Testis (tissue), 3 donors: ENCODE results near the gene UGT1A1. TPM values are rescaled to one million over a fixed set of nuclear protein-coding genes. Genes with fewer than 3 reads are reported as not detected.
A peak's percentile ranks its signal among the peaks of the same experiment; 100 is the strongest.
"Not testable (repeated sequence)": the region's sequence is repeated elsewhere in the genome, so short reads cannot be mapped to it uniquely, and the experiment has no call there.

Experiments
- DNase-seq: peaks from one replicate; pipeline ENCODE4 v3.0.0-alpha.2; 2019
- H3K27ac ChIP-seq, 2 donors: fragments of 200-600 bp; sonication (generic); one replicate each; pipeline ENCODE4 v1.5.1; 2019
- H3K27me3 ChIP-seq: fragments of 200-600 bp; sonication (generic); one replicate; pipeline ENCODE4 v1.5.1; 2019
- H3K36me3 ChIP-seq: fragments of 200-600 bp; sonication (generic); one replicate; pipeline ENCODE4 v1.5.1; 2017; ENCODE audit warnings: low read depth; ENCODE audit errors: missing control alignments
- H3K4me1 ChIP-seq: fragments of 200-600 bp; sonication (generic); one replicate; pipeline ENCODE4 v1.5.1; 2019
- H3K4me3 ChIP-seq, 2 donors: fragments of 200-600 bp; sonication (generic); one replicate each; pipeline ENCODE4 v1.5.1; 2017 to 2019
- H3K9me3 ChIP-seq: fragments of 200-600 bp; sonication (generic); one replicate; pipeline ENCODE4 v1.5.1; 2017
- POLR2A ChIP-seq: fragments of 450-650 bp; IDR thresholded peaks from one replicate; pipeline ENCODE4 v1.6.1; 2017; ENCODE audit warnings: antibody characterized with exemption, mild to moderate bottlenecking, moderate library complexity
- WGBS, 2 donors: methylation state at CpG; one replicate each; pipeline ENCODE4 v1.1.5; 2018; 5-methylcytosine and 5-hydroxymethylcytosine counted together
- intact Hi-C: fragments of 100-400 bp; cut with DNase I; formaldehyde crosslinking; loops from one replicate; pipeline ENCODE4 v1.15.1; 2023; ENCODE audit warnings: low total_unique reads
- polyA plus RNA-seq: library from polyadenylated mRNA; stranded (reverse); fragments of 350-450 nt; fragmentation: Illumina TruSeq; extraction: RNeasy Lipid Tissue Mini Kit (QIAGEN cat#74804); gene quantifications from one replicate; pipeline ENCODE4 v1.2.3, GENCODE V29; 2014; ENCODE audit warnings: low read depth, low replicate concordance; ENCODE audit not compliant: insufficient read depth
- total RNA-seq, 2 donors: library from RNA; depleted of rRNA; stranded (reverse); fragments of >200 nt; gene quantifications; one replicate each; pipeline ENCODE4 v1.2.3, GENCODE V29; 2016
- TF ChIP-seq, protein P1 (sequence below), 3 experiments: fragments of 450-650 bp in 2 of 3; fragments of 200-600 bp in 1 of 3; sonication (generic) in 1 of 3; IDR thresholded peaks; one replicate each; pipeline ENCODE4 v1.5.1; 2016 to 2019; ENCODE audit warnings: antibody characterized with exemption in 3 of 3, mild to moderate bottlenecking in 2 of 3, moderate library complexity in 1 of 3

The UGT1A1 gene
- total and polyA plus RNA-seq, 3 donors from 2014 or later: 0.24 to 0.34 (median 0.31) TPM

DNA sequence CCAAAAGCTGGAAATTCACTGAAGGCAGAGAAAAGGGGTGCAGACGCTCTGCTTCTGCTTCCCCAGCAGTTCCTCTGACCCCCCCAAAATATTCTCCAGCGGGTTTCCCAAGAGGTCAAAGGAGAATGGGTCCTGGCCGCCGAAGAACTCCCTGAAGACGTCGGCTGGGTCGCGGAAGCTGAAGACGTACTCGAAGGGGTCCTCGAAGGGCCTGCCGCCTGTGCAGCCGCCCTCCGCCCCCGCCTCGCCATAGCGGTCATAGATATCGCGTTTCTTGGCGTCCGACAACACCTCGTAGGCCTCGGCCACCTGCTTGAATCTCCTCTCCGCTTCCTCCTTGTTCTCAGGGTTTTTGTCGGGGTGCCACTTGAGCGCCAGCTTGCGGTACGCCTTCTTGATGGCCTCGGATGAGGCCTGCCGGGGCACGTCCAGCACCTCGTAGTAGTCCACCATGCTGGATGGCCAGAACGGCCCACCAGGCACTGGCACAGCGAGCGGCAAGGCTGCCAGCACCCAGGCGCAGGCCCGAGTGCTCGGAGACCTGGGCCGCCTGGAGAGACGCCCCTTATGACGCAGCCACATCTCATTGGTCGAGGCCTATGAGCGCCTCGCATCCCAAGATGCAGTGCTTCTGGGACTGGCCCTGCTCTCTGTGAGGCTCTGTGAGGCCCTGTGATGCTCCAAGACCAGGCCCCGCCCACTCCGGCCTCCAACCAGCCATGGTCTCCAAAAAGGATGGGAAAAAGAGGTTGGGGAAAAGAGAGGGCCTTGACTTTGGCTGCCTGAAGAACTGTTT is 16.4 kb upstream of the UGT1A1 start:
- DNase-seq: peak; percentile 83
- Histone ChIP-seq H3K9me3 (no peaks in the 10 kb centered on the region), H3K4me1 (no peaks in the 10 kb centered on the region), H3K27ac (no peak overlapping the region), H3K36me3 (no peaks in the 10 kb centered on the region), H3K4me3 (peak overlapping the region; percentile 38 to 40), H3K27me3 (no peaks in the 10 kb centered on the region)
- intact Hi-C loops: no loop called here
- no peak for TF ChIP-seq POLR2A
- TF ChIP-seq, protein P1, sequence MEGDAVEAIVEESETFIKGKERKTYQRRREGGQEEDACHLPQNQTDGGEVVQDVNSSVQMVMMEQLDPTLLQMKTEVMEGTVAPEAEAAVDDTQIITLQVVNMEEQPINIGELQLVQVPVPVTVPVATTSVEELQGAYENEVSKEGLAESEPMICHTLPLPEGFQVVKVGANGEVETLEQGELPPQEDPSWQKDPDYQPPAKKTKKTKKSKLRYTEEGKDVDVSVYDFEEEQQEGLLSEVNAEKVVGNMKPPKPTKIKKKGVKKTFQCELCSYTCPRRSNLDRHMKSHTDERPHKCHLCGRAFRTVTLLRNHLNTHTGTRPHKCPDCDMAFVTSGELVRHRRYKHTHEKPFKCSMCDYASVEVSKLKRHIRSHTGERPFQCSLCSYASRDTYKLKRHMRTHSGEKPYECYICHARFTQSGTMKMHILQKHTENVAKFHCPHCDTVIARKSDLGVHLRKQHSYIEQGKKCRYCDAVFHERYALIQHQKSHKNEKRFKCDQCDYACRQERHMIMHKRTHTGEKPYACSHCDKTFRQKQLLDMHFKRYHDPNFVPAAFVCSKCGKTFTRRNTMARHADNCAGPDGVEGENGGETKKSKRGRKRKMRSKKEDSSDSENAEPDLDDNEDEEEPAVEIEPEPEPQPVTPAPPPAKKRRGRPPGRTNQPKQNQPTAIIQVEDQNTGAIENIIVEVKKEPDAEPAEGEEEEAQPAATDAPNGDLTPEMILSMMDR (IDR thresholded peaks at IDR 0.05): no peak
- WGBS, 2 donors: 73% methylated on average over 27 to 44 of the region's 46 CpGs

DNA sequence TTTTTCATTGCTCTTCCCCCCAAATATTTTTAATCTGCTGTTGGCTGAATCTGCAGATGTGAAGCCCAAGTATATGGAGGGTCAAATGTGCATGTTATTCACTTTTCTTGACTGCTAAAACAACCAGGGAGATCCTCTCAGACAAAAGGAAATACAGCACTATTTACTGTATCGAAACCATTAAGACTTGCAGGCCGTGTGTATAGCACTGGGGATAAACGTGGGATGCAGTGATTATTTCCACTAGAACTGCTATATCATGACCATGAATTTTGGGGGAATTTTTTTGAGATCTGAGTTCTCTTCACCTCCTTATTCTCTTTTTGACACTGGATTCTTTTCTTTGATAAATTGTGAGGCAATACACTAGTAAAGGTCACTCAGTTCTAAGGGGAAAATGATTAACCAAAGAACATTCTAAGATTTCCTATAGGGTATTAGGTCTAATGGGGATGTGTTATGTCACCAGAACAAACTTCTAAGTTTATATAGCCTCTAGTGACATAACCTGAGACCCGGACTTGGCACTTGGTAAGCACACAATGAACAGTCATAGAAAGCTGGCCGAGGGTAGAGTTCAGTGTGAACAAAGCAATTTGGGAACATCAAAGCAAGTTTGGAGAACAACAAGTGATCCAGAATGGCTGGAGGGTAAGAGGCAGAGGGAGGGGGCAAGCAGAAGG is 14.9 kb upstream of the UGT1A1 start:
- Histone ChIP-seq H3K4me3 (no peak overlapping the region), H3K9me3 (no peaks in the 10 kb centered on the region), H3K27ac (no peak overlapping the region), H3K4me1 (no peaks in the 10 kb centered on the region), H3K36me3 (no peaks in the 10 kb centered on the region), H3K27me3 (no peaks in the 10 kb centered on the region)
- no peak for TF ChIP-seq POLR2A
- TF ChIP-seq, protein P1 (IDR thresholded peaks at IDR 0.05): no peak
- no peak for DNase-seq
- intact Hi-C loops: no loop called here
- 81% methylated on average over 5 of the region's 5 CpGs for WGBS, 2 donors

DNA sequence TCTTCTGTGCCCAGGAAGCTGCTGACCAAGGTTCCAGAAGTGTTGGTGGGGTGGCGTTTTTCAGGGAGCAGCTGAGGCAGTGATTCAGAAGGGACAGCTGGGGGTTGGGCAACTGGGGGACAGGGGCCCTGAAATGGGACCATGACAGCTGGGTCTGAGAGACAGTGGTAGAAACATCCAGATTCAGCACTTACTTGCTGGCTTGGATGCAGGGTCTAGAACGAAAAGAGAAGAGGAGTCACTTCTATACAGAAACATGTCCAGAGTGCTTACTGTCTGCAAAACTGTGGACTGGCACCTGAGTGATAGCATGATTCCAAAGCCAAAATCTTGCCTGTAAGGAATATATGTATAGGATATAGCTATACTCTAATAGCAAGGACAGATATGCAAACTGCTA is 14.2 kb upstream of the UGT1A1 start:
- DNase-seq, H3K4me3 ChIP-seq, H3K36me3 ChIP-seq, H3K27me3 ChIP-seq, H3K27ac ChIP-seq, H3K9me3 ChIP-seq, intact Hi-C loops, H3K4me1 ChIP-seq: not testable (repeated sequence)
- WGBS, 2 donors: 69 to 76% methylated on average over 2 of the region's 2 CpGs

DNA sequence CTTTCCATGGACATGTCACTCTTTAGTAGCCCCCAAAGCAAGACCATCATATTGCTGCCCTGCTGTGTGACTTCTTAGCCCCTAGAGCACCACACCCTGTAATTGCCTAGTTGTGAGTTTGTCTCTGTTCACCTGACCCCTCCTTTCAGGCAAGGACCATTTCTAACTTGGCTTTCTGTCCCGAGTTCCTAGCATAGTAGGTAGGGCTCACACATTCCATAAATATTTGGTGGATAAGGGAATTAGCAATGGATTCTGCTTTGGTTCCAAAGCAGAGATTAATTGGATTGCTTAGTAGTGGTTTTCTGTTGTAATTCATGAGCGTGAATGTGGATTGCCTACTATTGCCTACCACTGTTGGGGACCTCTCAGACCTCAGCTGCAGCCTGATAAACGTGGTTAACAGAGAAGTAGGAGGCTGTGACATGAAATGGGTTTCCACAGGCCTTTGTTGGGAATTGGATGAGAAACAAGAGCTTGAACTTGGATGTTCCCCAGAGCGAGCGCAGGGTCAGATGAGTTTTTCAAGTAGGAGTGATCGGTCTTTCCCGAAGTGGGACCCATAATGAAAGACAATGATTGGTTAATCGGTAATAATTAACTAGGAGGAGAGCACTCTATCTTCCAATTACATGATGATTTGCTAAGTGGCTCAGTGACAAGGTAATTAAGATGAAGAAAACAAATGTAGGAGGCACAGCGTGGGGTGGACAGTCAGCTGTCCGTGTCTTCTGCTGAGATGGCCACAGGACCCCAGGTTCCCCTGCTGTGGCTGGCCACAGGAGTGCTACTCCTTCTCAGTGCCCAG is 13.4 kb upstream of the UGT1A1 start:
- TF ChIP-seq POLR2A: no peak
- TF ChIP-seq, protein P1 (IDR thresholded peaks at IDR 0.05): no peak
- intact Hi-C loops: no loop called here
- Histone ChIP-seq H3K4me3 (no peak overlapping the region), H3K27me3 (no peaks in the 10 kb centered on the region), H3K27ac (no peak overlapping the region), H3K36me3 (no peaks in the 10 kb centered on the region), H3K4me1 (no peaks in the 10 kb centered on the region), H3K9me3 (no peaks in the 10 kb centered on the region)
- DNase-seq: no peak
- 72 to 77% methylated on average over 10 of the region's 10 CpGs for WGBS, 2 donors

DNA sequence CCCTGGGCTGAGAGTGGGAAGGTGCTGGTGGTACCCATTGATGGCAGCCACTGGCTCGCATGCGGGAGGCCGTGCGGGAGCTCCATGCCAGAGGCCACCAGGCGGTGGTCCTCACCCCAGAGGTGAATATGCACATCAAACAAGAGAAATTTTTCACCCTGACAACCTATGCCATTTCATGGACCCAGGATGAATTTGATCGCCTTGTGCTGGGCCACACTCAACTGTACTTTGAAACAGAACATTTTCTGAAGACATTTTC is 12.9 kb upstream of the UGT1A1 start:
- Histone ChIP-seq H3K4me1 (no peaks in the 10 kb centered on the region), H3K9me3 (no peaks in the 10 kb centered on the region), H3K4me3 (no peak overlapping the region), H3K27me3 (no peaks in the 10 kb centered on the region), H3K36me3 (no peaks in the 10 kb centered on the region), H3K27ac (no peak overlapping the region)
- WGBS, 2 donors: 90 to 96% methylated on average over 6 of the region's 6 CpGs
- DNase-seq: no peak
- TF ChIP-seq, protein P1 (IDR thresholded peaks at IDR 0.05): no peak
- intact Hi-C loops: no loop called here

DNA sequence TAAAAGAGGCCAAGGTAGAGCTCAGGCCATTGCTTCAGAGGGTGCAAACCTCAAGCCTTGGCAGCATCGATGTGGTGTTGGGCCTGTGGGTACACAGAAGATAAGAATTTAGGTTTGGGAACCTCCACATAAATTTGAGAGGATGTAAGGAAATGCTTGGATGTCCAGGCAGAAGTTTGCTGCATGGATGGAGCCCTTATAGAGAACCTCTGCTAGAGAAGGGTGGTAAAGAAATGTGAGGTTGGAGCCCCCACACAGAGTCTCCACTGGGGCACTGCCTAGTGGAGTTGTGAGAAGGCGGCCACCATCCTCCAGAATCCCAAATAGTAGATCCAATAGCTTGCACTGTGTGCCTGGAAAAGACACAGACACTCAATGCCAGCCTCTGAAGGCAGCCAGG is 9.4 kb upstream of the UGT1A1 start:
- H3K4me3 ChIP-seq, H3K36me3 ChIP-seq, H3K27ac ChIP-seq, H3K4me1 ChIP-seq, H3K9me3 ChIP-seq, intact Hi-C loops, H3K27me3 ChIP-seq, DNase-seq: not testable (repeated sequence)
- 73 to 78% methylated on average over 2 of the region's 2 CpGs for WGBS, 2 donors

DNA sequence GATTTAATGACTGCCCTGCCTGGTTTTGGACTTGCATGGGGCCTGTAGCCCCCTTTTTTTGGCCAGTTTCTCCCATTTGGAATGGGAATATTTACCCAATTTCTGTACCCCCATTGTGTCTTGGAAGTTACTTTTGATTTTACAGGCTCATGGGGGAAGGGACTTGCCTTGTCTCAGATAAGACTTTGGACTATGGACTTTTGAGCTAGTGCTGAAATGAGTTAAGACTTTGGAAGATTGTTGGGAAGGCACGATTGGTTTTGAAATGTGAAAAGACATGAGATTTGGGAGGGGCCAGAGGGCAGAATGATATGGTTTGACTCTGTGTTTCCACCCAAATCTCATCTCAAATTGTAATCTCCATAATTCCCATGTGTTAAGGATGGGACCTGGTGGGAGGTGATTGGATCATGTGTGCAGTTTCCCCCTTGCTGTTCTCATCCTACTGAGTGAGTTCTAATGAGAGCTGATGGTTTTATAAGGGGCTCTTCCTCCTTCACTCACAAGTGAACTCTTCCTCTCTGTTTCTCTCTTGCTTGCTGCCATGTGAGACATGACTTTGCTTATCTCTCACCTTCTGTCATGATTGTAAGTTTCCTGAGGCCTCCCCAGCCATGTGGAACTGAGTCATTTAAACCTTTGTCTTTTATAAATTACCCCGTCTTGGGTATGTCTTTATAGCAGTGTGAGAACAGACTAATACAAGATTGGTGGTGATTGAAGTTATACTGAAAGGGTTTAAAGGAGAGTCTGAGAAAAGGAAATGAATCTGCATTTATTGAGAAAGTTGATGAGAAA is 8.7 kb upstream of the UGT1A1 start:
- intact Hi-C loops, H3K4me3 ChIP-seq, H3K9me3 ChIP-seq, H3K27ac ChIP-seq, DNase-seq, H3K36me3 ChIP-seq, H3K27me3 ChIP-seq, H3K4me1 ChIP-seq: not testable (repeated sequence)
- 69 to 77% methylated on average over 2 of the region's 2 CpGs for WGBS, 2 donors
